CD4-positive, alpha-beta T cell treated with Interleukin-1 beta for 1 hour (primary cell): ENCODE measurements around the gene C2CD3.
"Not testable (repeated sequence)": the region's sequence is repeated elsewhere in the genome, so short reads cannot be mapped to it uniquely, and the experiment has no call there.

Source experiments
- DNase-seq, 2 donors: peaks; one replicate each; pipeline ENCODE4 v3.0.0-alpha.2; 2020 to 2022

Gene C2CD3

GRCh38 chr11:74102321-74102720, 68.5 kb downstream of the C2CD3 start:
- no peak for DNase-seq

GRCh38 chr11:74100735-74101134, 70.1 kb downstream of the C2CD3 start:
- no peak for DNase-seq

- no peak for DNase-seq
Measured at GRCh38 chr11:74100231-74100630, 70.6 kb downstream of the C2CD3 start.

- DNase-seq: no peak
Measured at GRCh38 chr11:74097686-74098237, 73.0 kb downstream of the C2CD3 start.

- DNase-seq: no peak
Measured at GRCh38 chr11:74094393-74094792, 76.4 kb downstream of the C2CD3 start.

GRCh38 chr11:74092425-74092824, 78.4 kb downstream of the C2CD3 start:
- DNase-seq: no peak

- DNase-seq: no peak
Measured at GRCh38 chr11:74091549-74091948, 79.3 kb downstream of the C2CD3 start.

GRCh38 chr11:74090701-74091100, 80.1 kb downstream of the C2CD3 start:
- peak; percentile 6 to 27 for DNase-seq

GRCh38 chr11:74086242-74086884, 84.4 kb downstream of the C2CD3 start:
- no peak for DNase-seq

- DNase-seq: peak in 1 of 2 donors; percentile 0
Measured at GRCh38 chr11:74085542-74085892, 85.3 kb downstream of the C2CD3 start.

GRCh38 chr11:74084796-74085541, 85.8 kb downstream of the C2CD3 start:
- no peak for DNase-seq

GRCh38 chr11:74083927-74084326, 86.9 kb downstream of the C2CD3 start:
- not testable (repeated sequence) for DNase-seq

- no peak for DNase-seq
Measured at GRCh38 chr11:74081428-74081827, 89.4 kb downstream of the C2CD3 start.

- DNase-seq: no peak
Measured at GRCh38 chr11:74077193-74077592, 93.6 kb downstream of the C2CD3 start.

GRCh38 chr11:74072721-74073120, 98.1 kb downstream of the C2CD3 start:
- DNase-seq: no peak

GRCh38 chr11:74072286-74072685, 98.5 kb downstream of the C2CD3 start:
- no peak for DNase-seq

GRCh38 chr11:74070723-74071492, 99.9 kb downstream of the C2CD3 start:
- DNase-seq: no peak

GRCh38 chr11:74069146-74070046, 101.4 kb downstream of the C2CD3 start:
- DNase-seq: no peak

GRCh38 chr11:74066663-74067062, 104.1 kb downstream of the C2CD3 start:
- not testable (repeated sequence) for DNase-seq

- not testable (repeated sequence) for DNase-seq
Measured at GRCh38 chr11:74065534-74065933, 105.3 kb downstream of the C2CD3 start.

- DNase-seq: not testable (repeated sequence)
Measured at GRCh38 chr11:74063628-74064027, 107.2 kb downstream of the C2CD3 start.

- not testable (repeated sequence) for DNase-seq
Measured at GRCh38 chr11:74061599-74061998, 109.2 kb downstream of the C2CD3 start.
